ENCODE measurements around the gene BLCAP. TPM values are rescaled to one million over a fixed set of nuclear protein-coding genes. Genes with fewer than 3 reads are reported as not detected.

BLCAP gene
- total RNA-seq, 1 experiment from 2014 or later, result 50.7 TPM

- in situ Hi-C loops (cut with HindIII; ENCODE audit: low pct_unique_long_range_greater_than_20kb, low sequenced_read_pairs), result no loop called here
- DNase-seq (ENCODE audit: low read depth, low spot score), result peak; percentile 68
Observed at GRCh38 chr20:37538003-37538402, 10.3 kb upstream of the BLCAP start.

- in situ Hi-C loops (cut with HindIII; ENCODE audit: low pct_unique_long_range_greater_than_20kb, low sequenced_read_pairs), result no loop called here
- no peak for DNase-seq (ENCODE audit: low read depth, low spot score)
Observed at GRCh38 chr20:37537505-37537904, 9.8 kb upstream of the BLCAP start.

DNA sequence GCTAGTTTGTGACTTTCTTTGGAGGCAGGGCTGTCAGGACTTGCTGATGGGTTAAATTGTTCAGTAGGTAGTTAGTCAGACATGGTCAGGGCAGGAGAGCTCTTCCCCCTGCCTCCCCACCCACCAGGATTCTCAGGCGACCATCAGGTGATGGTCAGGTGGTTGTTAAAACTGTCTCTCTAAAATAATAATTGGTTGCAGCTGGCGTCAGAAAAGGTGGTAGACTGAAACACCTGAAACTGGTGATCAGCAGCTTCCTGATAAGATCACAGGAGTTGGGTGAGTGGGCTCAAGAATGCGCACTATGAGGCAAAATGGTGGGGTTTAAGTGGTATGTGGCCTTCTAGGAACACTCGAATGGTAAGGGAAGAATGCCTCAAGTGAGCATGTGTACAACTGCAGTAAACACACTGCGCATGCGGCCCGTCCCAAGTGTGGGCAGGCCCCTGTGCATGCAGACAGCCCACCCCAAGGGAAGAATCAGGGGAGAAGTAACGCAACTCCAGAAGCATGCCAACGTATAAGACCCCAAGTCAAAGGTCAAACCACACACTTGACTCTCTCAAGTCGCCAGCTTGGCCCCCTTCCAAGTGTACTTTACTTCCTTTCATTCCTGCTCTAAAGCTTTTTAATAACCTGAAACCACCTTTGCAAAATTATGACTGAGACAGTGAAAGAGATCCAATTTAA is 7.9 kb upstream of the BLCAP start:
- in situ Hi-C loops (cut with HindIII; ENCODE audit: low pct_unique_long_range_greater_than_20kb, low sequenced_read_pairs), result no loop called here
- no peak for DNase-seq (ENCODE audit: low read depth, low spot score)

GRCh38 chr20:37534401-37535157 is 6.9 kb upstream of the BLCAP start:
- peak; percentile 97 for DNase-seq (ENCODE audit: low read depth, low spot score)
- in situ Hi-C loops (cut with HindIII; ENCODE audit: low pct_unique_long_range_greater_than_20kb, low sequenced_read_pairs), result no loop called here

DNA sequence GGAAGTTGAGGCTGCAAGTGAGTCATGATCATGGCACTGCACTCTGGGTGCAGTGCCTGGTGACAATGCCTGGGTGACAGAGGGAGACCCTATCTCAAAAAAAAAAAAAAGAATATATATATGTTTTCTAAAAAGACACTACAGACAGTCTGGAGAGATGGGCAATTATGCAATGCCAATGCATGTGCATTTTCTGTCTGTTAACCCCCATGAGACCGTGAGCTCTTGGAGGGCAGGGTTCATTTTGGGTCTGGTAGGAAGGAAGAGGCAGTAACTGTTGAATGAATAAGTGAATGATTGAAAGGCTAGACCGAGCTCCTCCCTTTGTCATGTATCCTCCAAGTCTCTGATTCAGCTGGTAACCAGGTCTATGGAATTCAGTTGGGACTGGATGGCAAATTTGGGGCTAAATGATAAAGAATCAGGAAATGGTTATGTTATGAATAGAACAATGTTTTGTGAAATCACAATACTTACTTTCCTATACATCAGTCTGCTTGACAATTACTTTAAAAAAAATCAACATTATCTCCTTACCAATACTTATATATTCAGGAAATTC is 5.6 kb upstream of the BLCAP start:
- DNase-seq (ENCODE audit: low read depth, low spot score), result no peak
- in situ Hi-C loops (cut with HindIII; ENCODE audit: low pct_unique_long_range_greater_than_20kb, low sequenced_read_pairs), result no loop called here

- DNase-seq (ENCODE audit: low read depth, low spot score), result no peak
- in situ Hi-C loops (cut with HindIII; ENCODE audit: low pct_unique_long_range_greater_than_20kb, low sequenced_read_pairs), result no loop called here
Observed at GRCh38 chr20:37531856-37532255, 4.2 kb upstream of the BLCAP start.

GRCh38 chr20:37530696-37531095 is 3.0 kb upstream of the BLCAP start:
- in situ Hi-C loops (cut with HindIII; ENCODE audit: low pct_unique_long_range_greater_than_20kb, low sequenced_read_pairs), result no loop called here
- DNase-seq (ENCODE audit: low read depth, low spot score), result no peak

DNA sequence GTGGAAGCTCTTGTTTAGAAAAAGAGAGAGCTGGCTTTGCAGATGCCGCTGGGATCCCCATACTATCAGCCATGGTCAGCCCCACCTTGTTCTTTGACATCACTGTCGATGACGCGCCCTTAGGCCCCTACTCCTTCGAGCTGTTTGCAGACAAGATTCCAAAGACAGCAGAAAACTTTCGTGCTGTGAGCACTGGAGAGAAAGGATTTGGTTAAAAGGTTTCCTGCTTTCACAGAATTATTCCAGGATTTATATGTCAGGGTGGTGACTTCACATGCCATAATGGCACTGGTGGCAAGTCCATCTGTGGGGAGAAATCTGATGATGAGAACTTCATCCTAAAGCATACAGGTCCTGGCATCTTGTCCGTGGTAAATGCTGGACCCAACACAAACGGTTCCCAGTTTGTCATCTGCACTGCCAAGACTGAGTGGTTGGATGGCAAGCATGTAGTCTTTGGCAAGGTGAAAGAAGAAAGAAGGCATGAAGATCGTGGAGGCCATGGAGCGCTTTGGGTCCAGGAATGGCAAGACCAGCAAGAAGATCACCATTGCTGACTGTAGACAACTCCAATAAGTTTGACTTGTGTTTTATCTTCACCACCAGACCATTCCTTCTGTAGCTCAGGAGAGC is 2.4 kb upstream of the BLCAP start:
- in situ Hi-C loops (cut with HindIII; ENCODE audit: low pct_unique_long_range_greater_than_20kb, low sequenced_read_pairs), result no loop called here

GRCh38 chr20:37529214-37529967 is 1.7 kb upstream of the BLCAP start:
- DNase-seq (ENCODE audit: low read depth, low spot score), result no peak
- in situ Hi-C loops (cut with HindIII; ENCODE audit: low pct_unique_long_range_greater_than_20kb, low sequenced_read_pairs), result no loop called here

More for the DNA sequence above, 2.4 kb upstream of the BLCAP start:
- DNase-seq (ENCODE audit: low read depth, low spot score), result no peak

DNA sequence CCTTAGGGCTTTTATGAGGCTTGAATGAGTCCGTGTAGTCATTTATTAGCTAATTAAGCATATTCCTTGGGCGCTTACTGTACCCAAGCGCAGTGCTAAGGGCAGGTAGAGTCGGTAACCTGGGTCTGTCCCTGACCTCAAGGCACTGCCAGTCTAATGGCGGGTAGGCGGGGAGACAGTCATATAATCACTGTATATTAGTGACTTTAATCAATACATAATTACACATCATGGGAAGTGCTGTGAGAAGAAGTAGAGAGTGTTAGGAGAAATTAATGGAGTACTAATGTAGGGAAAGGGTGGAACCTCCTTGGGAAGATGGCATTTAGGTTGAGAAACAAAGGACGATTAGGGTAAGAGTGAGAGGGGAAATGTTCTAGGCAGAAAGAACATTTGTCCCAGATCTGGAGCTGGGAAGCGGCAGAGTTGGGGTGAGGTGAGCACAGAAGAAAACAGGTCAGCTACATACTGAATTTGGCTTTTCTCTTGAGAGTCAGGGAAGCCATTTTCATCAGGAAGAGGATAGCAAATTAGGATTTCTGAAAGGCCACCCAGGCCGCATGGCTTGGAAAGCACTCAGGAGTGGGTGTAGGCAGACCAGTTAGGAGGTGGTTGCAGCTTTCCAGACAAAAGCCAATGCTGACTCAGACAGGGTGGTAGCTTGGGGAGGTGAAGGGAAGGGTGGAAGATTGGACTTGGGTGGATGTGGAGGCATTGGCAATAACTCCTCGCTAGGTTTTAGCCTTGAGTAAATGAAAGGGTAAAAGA is 954 bp upstream of the BLCAP start:
- in situ Hi-C loops (cut with HindIII; ENCODE audit: low pct_unique_long_range_greater_than_20kb, low sequenced_read_pairs), result no loop called here

GRCh38 chr20:37526839-37527637 is 638 bp downstream of the BLCAP start:
- in situ Hi-C loops (cut with HindIII; ENCODE audit: low pct_unique_long_range_greater_than_20kb, low sequenced_read_pairs), result no loop called here
- DNase-seq (ENCODE audit: low read depth, low spot score), result peak; percentile 34

More for the DNA sequence above, 954 bp upstream of the BLCAP start:
- no peak for DNase-seq (ENCODE audit: low read depth, low spot score)

GRCh38 chr20:37526238-37526838 is 1.3 kb downstream of the BLCAP start:
- in situ Hi-C loops (cut with HindIII; ENCODE audit: low pct_unique_long_range_greater_than_20kb, low sequenced_read_pairs), result no loop called here
- no peak for DNase-seq (ENCODE audit: low read depth, low spot score)

DNA sequence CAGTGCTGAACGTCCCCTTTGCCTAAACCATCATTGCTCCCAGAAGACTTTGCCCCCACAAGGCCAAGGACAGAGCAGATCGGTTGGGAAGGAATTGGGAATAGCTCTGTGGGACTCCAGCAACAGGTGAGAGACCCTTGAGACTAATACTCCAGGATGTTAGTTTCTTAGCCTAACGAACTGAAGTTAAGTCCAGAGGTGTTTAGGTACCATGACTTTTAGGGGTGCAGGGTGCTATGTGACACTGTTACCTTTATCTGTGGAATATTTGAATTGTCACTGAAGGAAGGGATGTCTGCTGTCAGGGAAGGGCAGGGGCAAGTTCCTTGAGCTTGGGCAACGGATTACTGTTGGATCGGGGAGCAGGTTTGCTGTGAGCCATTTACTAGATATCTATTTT is 1.9 kb downstream of the BLCAP start:
- no peak for DNase-seq (ENCODE audit: low read depth, low spot score)
- in situ Hi-C loops (cut with HindIII; ENCODE audit: low pct_unique_long_range_greater_than_20kb, low sequenced_read_pairs), result no loop called here

- no peak for DNase-seq (ENCODE audit: low read depth, low spot score)
- in situ Hi-C loops (cut with HindIII; ENCODE audit: low pct_unique_long_range_greater_than_20kb, low sequenced_read_pairs), result loop anchor here (25.0 kb wide), 1 partner anchor 263 kb away; the partner anchor contains the start of gene GHRH
Observed at GRCh38 chr20:37524859-37525708, 2.6 kb downstream of the BLCAP start.
